NCI-H128 (cell line): Measurements from ENCODE around the gene MRPL1.
"Not testable (repeated sequence)": the region's sequence is repeated elsewhere in the genome, so short reads cannot be mapped to it uniquely, and the experiment has no call there.

Experiments used
- DNase-seq: peaks from one replicate; lab custom pipeline; 2025; ENCODE audit not compliant: unreplicated experiment; lab: John Stamatoyannopoulos, UW

MRPL1 gene

GRCh38 chr4:77963004-77963403 is 100.4 kb downstream of the MRPL1 start:
- DNase-seq: no peak

GRCh38 chr4:77973657-77974056 is 111.0 kb downstream of the MRPL1 start:
- not testable (repeated sequence) for DNase-seq

GRCh38 chr4:77982900-77983540 is 120.4 kb downstream of the MRPL1 start:
- DNase-seq: not testable (repeated sequence)

GRCh38 chr4:77983612-77984311 is 121.1 kb downstream of the MRPL1 start:
- not testable (repeated sequence) for DNase-seq

GRCh38 chr4:77989968-77990367 is 127.3 kb downstream of the MRPL1 start:
- DNase-seq: no peak

GRCh38 chr4:77990456-77990855 is 127.8 kb downstream of the MRPL1 start:
- no peak for DNase-seq

- DNase-seq: no peak
Observed at GRCh38 chr4:77990904-77991358, 128.3 kb downstream of the MRPL1 start.

GRCh38 chr4:77992581-77992980 is 130.0 kb downstream of the MRPL1 start:
- no peak for DNase-seq

- DNase-seq: no peak
Observed at GRCh38 chr4:77994194-77994721, 131.6 kb downstream of the MRPL1 start.

- no peak for DNase-seq
Observed at GRCh38 chr4:77996076-77996475, 133.4 kb downstream of the MRPL1 start.

- no peak for DNase-seq
Observed at GRCh38 chr4:78001531-78001930, 138.9 kb downstream of the MRPL1 start.

GRCh38 chr4:78002260-78002659 is 139.6 kb downstream of the MRPL1 start:
- no peak for DNase-seq
